Fibroblast of lung (primary cell): ENCODE data around the gene TBX10. TPM values are rescaled to one million over a fixed set of nuclear protein-coding genes. Genes with fewer than 3 reads are reported as not detected.

ENCODE experiments used
- DNase-seq, 2 donors: peaks; one replicate each; pipeline versions ENCODE4 v3.0.0 to v3.0.0-alpha.2; 2010; ENCODE audit warnings: low read depth in 2 of 2
- H2AFZ ChIP-seq: 2 replicates; pipeline ENCODE4 v1.5.1; 2012; ENCODE audit warnings: low read length, control low read depth, inconsistent platforms
- H3K27ac ChIP-seq: 2 replicates; pipeline ENCODE4 v1.5.1; 2011; ENCODE audit warnings: low read length, control low read depth; ENCODE audit not compliant: insufficient read depth
- H3K27me3 ChIP-seq: 2 replicates; pipeline ENCODE4 v1.5.1; 2011; ENCODE audit warnings: mild to moderate bottlenecking, low read length; ENCODE audit not compliant: control insufficient read depth, insufficient read depth
- H3K36me3 ChIP-seq: 2 replicates; pipeline ENCODE4 v1.5.1; 2011; ENCODE audit warnings: low read length; ENCODE audit not compliant: control insufficient read depth, insufficient read depth
- H3K4me1 ChIP-seq: 2 replicates; pipeline ENCODE4 v1.5.1; 2011; ENCODE audit warnings: low read length; ENCODE audit not compliant: control insufficient read depth, insufficient read depth; ENCODE audit errors: extremely low read depth
- H3K4me2 ChIP-seq: 2 replicates; pipeline ENCODE4 v1.5.1; 2011; ENCODE audit warnings: low read length, control low read depth; ENCODE audit not compliant: insufficient read depth; ENCODE audit errors: extremely low read depth
- H3K4me3 ChIP-seq, 4 experiments: fragments of 200-600 bp in 1 of 4; sonication (generic) in 1 of 4; replicated peaks in 1 of 4; 2 replicates each; pipeline ENCODE4 v1.5.1; 2011 to 2016; ENCODE audit warnings: low read length in 4 of 4, low read depth in 3 of 4, mild to moderate bottlenecking in 3 of 4, control low read depth in 2 of 4, inconsistent platforms in 1 of 4, mixed read lengths in 1 of 4; ENCODE audit not compliant: insufficient read depth in 1 of 4; ENCODE audit errors: control extremely low read depth in 1 of 4
- H3K79me2 ChIP-seq: 2 replicates; pipeline ENCODE4 v1.5.1; 2012; ENCODE audit warnings: mild to moderate bottlenecking, low read length, inconsistent platforms; ENCODE audit not compliant: control insufficient read depth, insufficient read depth
- H3K9ac ChIP-seq: 2 replicates; pipeline ENCODE4 v1.5.1; 2011; ENCODE audit warnings: mild to moderate bottlenecking, low read length, control low read depth; ENCODE audit not compliant: insufficient read depth
- H3K9me3 ChIP-seq: 2 replicates; pipeline ENCODE4 v1.5.1; 2012; ENCODE audit warnings: low read depth, low read length; ENCODE audit not compliant: control insufficient read depth, insufficient read depth
- H4K20me1 ChIP-seq: 2 replicates; pipeline ENCODE4 v1.5.1; 2011; ENCODE audit warnings: low read length; ENCODE audit not compliant: control insufficient read depth, insufficient read depth; ENCODE audit errors: extremely low read depth
- EZH2 ChIP-seq: IDR thresholded peaks from 2 replicates; pipeline ENCODE4 v1.5.1; 2012; ENCODE audit warnings: low read length, control low read depth, mild to moderate bottlenecking; ENCODE audit errors: missing control alignments
- polyA plus RNA-seq, 2 donors: library from polyadenylated mRNA; depleted of rRNA in 1 of 2; stranded (reverse) in 1 of 2; unstranded in 1 of 2; fragments of >200 nt; gene quantifications; 2 replicates each; pipeline ENCODE4 v1.2.1, GENCODE V29; 2011 to 2012; ENCODE audit warnings: missing spikeins in 1 of 2
- total RNA-seq: library from RNA; depleted of rRNA; stranded (reverse); fragments of >200 nt; gene quantifications from 2 replicates; pipeline ENCODE4 v1.2.1, GENCODE V29; 2014
- TF ChIP-seq, protein P1 (sequence below), 2 donors: IDR thresholded peaks in 1 of 2; conservative IDR thresholded peaks in 1 of 2; 1 replicate in 1 of 2; 2 replicates in 1 of 2; pipeline ENCODE4 v1.5.1; 2011 to 2012; ENCODE audit warnings: low read length in 2 of 2, control low read depth in 1 of 2, inconsistent platforms in 1 of 2, low read depth in 1 of 2, mild to moderate bottlenecking in 1 of 2

TBX10 gene
- total and polyA plus RNA-seq, 2 donors (not counting 1 experiment from before 2014, with no cell fraction given) = not detected

DNA sequence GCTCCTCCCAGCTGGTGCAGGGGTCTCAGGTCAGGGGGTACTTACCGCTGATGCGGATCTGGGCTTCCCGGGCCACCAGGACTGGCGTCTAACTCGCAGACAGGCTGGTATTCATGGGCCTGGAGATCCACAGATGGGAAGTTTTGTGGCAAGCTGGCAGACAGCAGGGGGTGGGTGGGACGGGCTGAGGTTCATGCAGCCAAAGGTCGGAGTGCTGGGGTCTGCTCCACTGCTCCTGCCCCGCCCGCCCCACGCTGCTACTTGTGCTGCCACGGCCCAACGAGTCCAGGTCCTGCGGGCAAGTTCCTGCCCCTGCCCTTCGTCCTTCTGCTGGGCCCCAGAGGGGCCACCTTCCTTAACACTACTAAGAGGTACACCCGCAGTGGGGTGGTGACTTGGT, 7.9 kb upstream of the TBX10 start:
- Histone ChIP-seq H3K4me3 (no peak overlapping the region), H3K27me3 (no peaks in the 10 kb centered on the region), H3K4me1 (no peaks in the 10 kb centered on the region), H3K27ac (no peak overlapping the region), H4K20me1 (no peaks in the 10 kb centered on the region), H3K79me2 (no peaks in the 10 kb centered on the region), H3K9ac (no peak overlapping the region), H3K4me2 (no peak overlapping the region), H2AFZ (no peak overlapping the region), H3K36me3 (no peaks in the 10 kb centered on the region), H3K9me3 (no peaks in the 10 kb centered on the region)
- TF ChIP-seq EZH2 = no peak
- TF ChIP-seq, protein P1, sequence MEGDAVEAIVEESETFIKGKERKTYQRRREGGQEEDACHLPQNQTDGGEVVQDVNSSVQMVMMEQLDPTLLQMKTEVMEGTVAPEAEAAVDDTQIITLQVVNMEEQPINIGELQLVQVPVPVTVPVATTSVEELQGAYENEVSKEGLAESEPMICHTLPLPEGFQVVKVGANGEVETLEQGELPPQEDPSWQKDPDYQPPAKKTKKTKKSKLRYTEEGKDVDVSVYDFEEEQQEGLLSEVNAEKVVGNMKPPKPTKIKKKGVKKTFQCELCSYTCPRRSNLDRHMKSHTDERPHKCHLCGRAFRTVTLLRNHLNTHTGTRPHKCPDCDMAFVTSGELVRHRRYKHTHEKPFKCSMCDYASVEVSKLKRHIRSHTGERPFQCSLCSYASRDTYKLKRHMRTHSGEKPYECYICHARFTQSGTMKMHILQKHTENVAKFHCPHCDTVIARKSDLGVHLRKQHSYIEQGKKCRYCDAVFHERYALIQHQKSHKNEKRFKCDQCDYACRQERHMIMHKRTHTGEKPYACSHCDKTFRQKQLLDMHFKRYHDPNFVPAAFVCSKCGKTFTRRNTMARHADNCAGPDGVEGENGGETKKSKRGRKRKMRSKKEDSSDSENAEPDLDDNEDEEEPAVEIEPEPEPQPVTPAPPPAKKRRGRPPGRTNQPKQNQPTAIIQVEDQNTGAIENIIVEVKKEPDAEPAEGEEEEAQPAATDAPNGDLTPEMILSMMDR (conservative IDR thresholded peaks at IDR 0.05 in 1 of 2, IDR thresholded peaks at IDR 0.05 in 1 of 2; ENCODE audit: low read depth in 1 of 2, low read length in 2 of 2) = no peak
- DNase-seq = no peak

DNA sequence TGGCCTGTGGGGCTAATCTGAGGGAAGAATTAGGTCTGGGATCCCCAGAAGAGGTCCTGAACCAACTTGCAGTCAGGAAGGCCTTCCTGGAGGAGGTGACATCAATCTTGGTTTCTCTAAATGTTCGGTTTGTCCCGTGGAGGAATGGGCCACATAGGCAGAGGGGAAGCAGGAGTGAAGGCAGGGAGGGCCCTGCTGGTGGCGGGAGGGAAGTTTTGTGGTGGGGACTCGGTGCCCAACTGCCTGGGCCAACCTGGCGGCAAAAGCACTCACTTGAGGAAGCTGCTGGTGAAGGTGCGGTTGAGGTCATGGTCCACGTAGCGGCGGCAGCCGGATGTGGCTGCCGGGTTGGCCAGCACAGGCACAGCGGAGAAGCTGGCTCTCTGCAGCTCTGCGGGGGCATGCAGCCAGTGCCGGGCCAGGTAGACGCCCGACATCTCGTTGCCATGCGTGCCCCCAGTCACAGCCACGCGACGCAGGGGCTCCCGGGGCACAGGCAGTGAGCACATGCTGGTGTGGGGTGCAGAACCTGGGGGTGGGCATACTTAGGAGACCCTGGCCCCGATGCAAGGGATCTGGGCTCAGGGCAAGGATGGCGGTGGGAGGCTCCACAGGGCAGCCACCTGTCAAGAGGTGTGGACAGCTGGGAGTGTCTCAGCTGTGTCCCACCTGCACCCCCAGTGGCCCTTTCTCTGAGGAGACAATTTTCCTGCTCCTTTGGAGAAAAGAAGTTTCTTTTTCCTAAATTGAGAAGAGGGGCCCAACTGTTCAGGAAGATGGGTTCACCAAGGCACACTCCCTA, 7.2 kb upstream of the TBX10 start:
- no peak overlapping the region for H3K27ac ChIP-seq
- H3K4me3 ChIP-seq = no peak overlapping the region

More for the DNA sequence above, 7.2 kb upstream of the TBX10 start:
- Histone ChIP-seq H2AFZ (no peak overlapping the region), H3K9me3 (no peaks in the 10 kb centered on the region), H3K4me1 (no peaks in the 10 kb centered on the region), H4K20me1 (no peaks in the 10 kb centered on the region), H3K4me2 (no peak overlapping the region), H3K36me3 (no peaks in the 10 kb centered on the region), H3K79me2 (no peaks in the 10 kb centered on the region), H3K9ac (no peak overlapping the region), H3K27me3 (no peaks in the 10 kb centered on the region)
- no peak for DNase-seq
- no peak for TF ChIP-seq EZH2
- TF ChIP-seq, protein P1 (conservative IDR thresholded peaks at IDR 0.05 in 1 of 2, IDR thresholded peaks at IDR 0.05 in 1 of 2; ENCODE audit: low read depth in 1 of 2, low read length in 2 of 2) = no peak
